ENCODE data around the gene RPA3. TPM values are rescaled to one million over a fixed set of nuclear protein-coding genes. Genes with fewer than 3 reads are reported as not detected.

The RPA3 gene
- total and polyA plus RNA-seq, 2 of the 13 experiments (the other 11 are each of a cell fraction or from before 2014, with no cell fraction given): 38.3 to 154 TPM

DNA sequence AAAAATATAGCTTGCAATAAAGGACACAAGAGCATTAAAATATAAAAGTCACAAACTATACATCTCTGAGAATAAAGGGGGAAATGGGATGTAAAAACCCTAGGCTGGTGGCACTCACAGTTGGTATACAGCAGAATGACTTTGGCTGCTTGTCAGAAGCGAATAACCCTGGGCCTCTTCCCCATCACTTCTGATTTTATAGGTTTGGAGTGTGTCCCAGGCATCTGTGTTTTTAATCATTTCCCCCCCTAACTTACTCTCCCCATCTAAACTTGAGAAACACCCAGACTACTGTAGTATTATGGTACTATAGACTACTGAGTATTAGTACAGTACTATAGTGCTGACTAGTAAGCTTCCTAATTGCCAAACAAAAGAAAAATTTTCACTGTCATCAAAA, 1.8 kb upstream of the RPA3 start (continued):
- TF ChIP-seq, protein P1, sequence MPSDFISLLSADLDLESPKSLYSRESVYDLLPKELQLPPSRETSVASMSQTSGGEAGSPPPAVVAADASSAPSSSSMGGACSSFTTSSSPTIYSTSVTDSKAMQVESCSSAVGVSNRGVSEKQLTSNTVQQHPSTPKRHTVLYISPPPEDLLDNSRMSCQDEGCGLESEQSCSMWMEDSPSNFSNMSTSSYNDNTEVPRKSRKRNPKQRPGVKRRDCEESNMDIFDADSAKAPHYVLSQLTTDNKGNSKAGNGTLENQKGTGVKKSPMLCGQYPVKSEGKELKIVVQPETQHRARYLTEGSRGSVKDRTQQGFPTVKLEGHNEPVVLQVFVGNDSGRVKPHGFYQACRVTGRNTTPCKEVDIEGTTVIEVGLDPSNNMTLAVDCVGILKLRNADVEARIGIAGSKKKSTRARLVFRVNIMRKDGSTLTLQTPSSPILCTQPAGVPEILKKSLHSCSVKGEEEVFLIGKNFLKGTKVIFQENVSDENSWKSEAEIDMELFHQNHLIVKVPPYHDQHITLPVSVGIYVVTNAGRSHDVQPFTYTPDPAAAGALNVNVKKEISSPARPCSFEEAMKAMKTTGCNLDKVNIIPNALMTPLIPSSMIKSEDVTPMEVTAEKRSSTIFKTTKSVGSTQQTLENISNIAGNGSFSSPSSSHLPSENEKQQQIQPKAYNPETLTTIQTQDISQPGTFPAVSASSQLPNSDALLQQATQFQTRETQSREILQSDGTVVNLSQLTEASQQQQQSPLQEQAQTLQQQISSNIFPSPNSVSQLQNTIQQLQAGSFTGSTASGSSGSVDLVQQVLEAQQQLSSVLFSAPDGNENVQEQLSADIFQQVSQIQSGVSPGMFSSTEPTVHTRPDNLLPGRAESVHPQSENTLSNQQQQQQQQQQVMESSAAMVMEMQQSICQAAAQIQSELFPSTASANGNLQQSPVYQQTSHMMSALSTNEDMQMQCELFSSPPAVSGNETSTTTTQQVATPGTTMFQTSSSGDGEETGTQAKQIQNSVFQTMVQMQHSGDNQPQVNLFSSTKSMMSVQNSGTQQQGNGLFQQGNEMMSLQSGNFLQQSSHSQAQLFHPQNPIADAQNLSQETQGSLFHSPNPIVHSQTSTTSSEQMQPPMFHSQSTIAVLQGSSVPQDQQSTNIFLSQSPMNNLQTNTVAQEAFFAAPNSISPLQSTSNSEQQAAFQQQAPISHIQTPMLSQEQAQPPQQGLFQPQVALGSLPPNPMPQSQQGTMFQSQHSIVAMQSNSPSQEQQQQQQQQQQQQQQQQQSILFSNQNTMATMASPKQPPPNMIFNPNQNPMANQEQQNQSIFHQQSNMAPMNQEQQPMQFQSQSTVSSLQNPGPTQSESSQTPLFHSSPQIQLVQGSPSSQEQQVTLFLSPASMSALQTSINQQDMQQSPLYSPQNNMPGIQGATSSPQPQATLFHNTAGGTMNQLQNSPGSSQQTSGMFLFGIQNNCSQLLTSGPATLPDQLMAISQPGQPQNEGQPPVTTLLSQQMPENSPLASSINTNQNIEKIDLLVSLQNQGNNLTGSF (CRISPR knock-in tag; IDR thresholded peaks at IDR 0.05): no peak
- TF ChIP-seq CEBPZ (IDR thresholded peaks at IDR 0.05; ENCODE audit: low read length) (no peak), KDM4B (CRISPR knock-in tag; IDR thresholded peaks at IDR 0.05) (no peak), ZBTB1 (CRISPR knock-in tag; IDR thresholded peaks at IDR 0.05; ENCODE audit: borderline replicate concordance) (no peak)

DNA sequence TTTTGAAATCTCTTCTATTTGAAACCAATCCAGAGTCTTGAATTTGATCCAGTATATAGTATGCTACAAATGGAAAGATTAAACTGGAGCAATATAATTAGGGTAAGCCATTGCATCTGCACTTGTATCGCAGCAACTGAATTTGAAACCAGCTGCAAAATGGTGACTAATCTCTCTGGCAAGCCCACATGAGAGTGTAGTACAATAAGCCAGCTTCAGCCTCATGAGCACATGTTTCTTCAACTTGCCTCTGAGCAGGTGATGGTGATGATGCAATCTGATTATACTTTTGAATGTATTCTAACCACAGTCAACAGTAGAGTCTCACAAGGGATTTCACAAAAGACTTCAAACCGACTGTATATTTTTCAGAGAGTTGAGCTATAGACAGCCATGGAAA, 829 bp upstream of the RPA3 start:
- no peak overlapping the region for H3K4me2 ChIP-seq (ENCODE audit: low read depth, low read length)
- DNase-seq (ENCODE audit: low spot score) (peak; percentile 37), FAIRE-seq (no peak), ATAC-seq (no peak)
- no peaks in the 10 kb centered on the region for H3K27me3 ChIP-seq (ENCODE audit: control insufficient read depth in 1 of 2, insufficient read depth in 2 of 2, low read length in 2 of 2)
- POLR2A ChIA-PET: no interaction called here
- no peak overlapping the region for H3K4me3 ChIP-seq (replicated peaks in 1 of 3; ENCODE audit: insufficient read depth in 1 of 3, low read depth in 2 of 3, low read length in 3 of 3)
- in situ Hi-C loops (cut with HindIII; ENCODE audit: extremely low pct_ligation_motif_present, low pct_unique_long_range_greater_than_20kb) (no loop called here), intact Hi-C loops (cut with micrococcal nuclease; ENCODE audit: unreplicated experiment) (no loop called here)
- TF ChIP-seq ZNF577 (CRISPR knock-in tag; IDR thresholded peaks at IDR 0.05; ENCODE audit: borderline replicate concordance, low read depth) (no peak), ELF3 (CRISPR knock-in tag; IDR thresholded peaks at IDR 0.05) (no peak), CEBPB (IDR thresholded peaks at IDR 0.05; ENCODE audit: borderline replicate concordance, low read depth, low read length) (peak; percentile 78), ARID2 (CRISPR knock-in tag; IDR thresholded peaks at IDR 0.05; ENCODE audit: borderline replicate concordance) (no peak), ZNF644 (CRISPR knock-in tag; IDR thresholded peaks at IDR 0.05; ENCODE audit: low read depth) (0 out of 2 replicates have a peak, but pooled peaks have one; percentile 27), FOSL2 (CRISPR knock-in tag; IDR thresholded peaks at IDR 0.05) (0 out of 2 replicates have a peak, but pooled peaks have one; percentile 24), CEBPG (CRISPR knock-in tag; IDR thresholded peaks at IDR 0.05) (peak; percentile 68), ATF4 (CRISPR knock-in tag; IDR thresholded peaks at IDR 0.05) (peak in 1 of 2 experiments; percentile 77; a peak in 2 of 4 replicates)
- no peaks in the 10 kb centered on the region for H3K4me1 ChIP-seq (ENCODE audit: insufficient read depth, low read length)
- H3K9ac ChIP-seq (ENCODE audit: insufficient read depth, low read depth, low read length): no peak overlapping the region
- H3K79me2 ChIP-seq (ENCODE audit: insufficient read depth, low read length): no peaks in the 10 kb centered on the region
- CTCF ChIA-PET (ENCODE audit: low intra/inter-chr PET ratio, low total read pairs): no interaction called here
- no TSS peak for BruUV-seq (replicated peaks)
- no peaks in the 10 kb centered on the region for H3K9me3 ChIP-seq (ENCODE audit: low read length)
- 80% methylated on average over 2 of the region's 2 CpGs for WGBS (ENCODE audit: low lambda C conversion rate)
- no peaks in the 10 kb centered on the region for H3K36me3 ChIP-seq (replicated peaks in 1 of 2; ENCODE audit: control insufficient read depth in 1 of 2, insufficient read depth in 2 of 2, low read length in 2 of 2)
- H4K20me1 ChIP-seq (ENCODE audit: insufficient read depth, low read length): no peaks in the 10 kb centered on the region
- H3K27ac ChIP-seq (ENCODE audit: extremely low read length, insufficient read depth, low read length): no peak overlapping the region
- H2AFZ ChIP-seq (ENCODE audit: low read length): no peak overlapping the region

All from HepG2 (cell line).